Breast epithelium (tissue), 3 donors: ENCODE data around the gene C1orf53.

ENCODE experiments used
- CTCF ChIP-seq, 3 donors: fragments of 450-650 bp; IDR thresholded peaks; one replicate each; pipeline ENCODE4 v1.5.1; 2016 to 2017; ENCODE audit warnings: antibody characterized with exemption in 3 of 3, mild to moderate bottlenecking in 3 of 3, moderate library complexity in 3 of 3
- POLR2A ChIP-seq: fragments of 450-650 bp; IDR thresholded peaks from one replicate; pipeline ENCODE4 v1.6.1; 2016; ENCODE audit warnings: antibody characterized with exemption, mild to moderate bottlenecking, moderate library complexity
- POLR2AphosphoS5 ChIP-seq, 3 donors: sonication (generic); formaldehyde crosslinking; IDR thresholded peaks; one replicate each; pipeline ENCODE4 v1.6.1; 2017; ENCODE audit warnings: antibody characterized with exemption in 3 of 3

- no peak for TF ChIP-seq CTCF (IDR thresholded peaks at IDR 0.05)
- TF ChIP-seq POLR2A, result no peak
- no peak for TF ChIP-seq POLR2AphosphoS5 (IDR thresholded peaks at IDR 0.05)
Observed at GRCh38 chr1:197928849-197929336, 26.5 kb downstream of the C1orf53 start.
